KOPT-K1 (cell line): Measurements from ENCODE around the gene WHAMM.
A peak's percentile ranks its signal among the peaks of the same experiment; 100 is the strongest.
"Not testable (repeated sequence)": the region's sequence is repeated elsewhere in the genome, so short reads cannot be mapped to it uniquely, and the experiment has no call there.

Source experiments
- H3K27ac ChIP-seq: fragments of 200-600 bp; sonication (generic); 2 replicates; pipeline ENCODE4 v1.5.1; 2016; ENCODE audit warnings: antibody characterized with exemption, mild to moderate bottlenecking, low read depth, low read length; ENCODE audit not compliant: poor library complexity, severe bottlenecking
- H3K36me3 ChIP-seq: fragments of 200-600 bp; sonication (generic); 2 replicates; pipeline ENCODE4 v1.5.1; 2017; ENCODE audit warnings: antibody characterized with exemption, mild to moderate bottlenecking, low read length, moderate library complexity; ENCODE audit not compliant: insufficient read depth
- H3K9me3 ChIP-seq: fragments of 200-600 bp; sonication (generic); 2 replicates; pipeline ENCODE4 v1.5.1; 2017; ENCODE audit warnings: antibody characterized with exemption, low read length, mild to moderate bottlenecking; ENCODE audit not compliant: insufficient read depth, poor library complexity, severe bottlenecking

Gene WHAMM

GRCh38 chr15:82820128-82820527 lies 10.7 kb downstream of the WHAMM start:
- H3K27ac ChIP-seq = no peak overlapping the region
- H3K36me3 ChIP-seq = peaks cover 82% of the 10 kb centered on the region
- no peaks in the 10 kb centered on the region for H3K9me3 ChIP-seq

- peaks cover 82% of the 10 kb centered on the region for H3K36me3 ChIP-seq
Observed at GRCh38 chr15:82821396-82821795, 12.0 kb downstream of the WHAMM start.

GRCh38 chr15:82821851-82822250 lies 12.4 kb downstream of the WHAMM start:
- H3K36me3 ChIP-seq = peaks cover 82% of the 10 kb centered on the region
- H3K27ac ChIP-seq, H3K9me3 ChIP-seq: not testable (repeated sequence)

More at GRCh38 chr15:82821396-82821795, 12.0 kb downstream of the WHAMM start:
- H3K27ac ChIP-seq, H3K9me3 ChIP-seq: not testable (repeated sequence)

- peaks cover 83% of the 10 kb centered on the region for H3K36me3 ChIP-seq
- H3K9me3 ChIP-seq = no peaks in the 10 kb centered on the region
- no peak overlapping the region for H3K27ac ChIP-seq
Observed at GRCh38 chr15:82823049-82823448, 13.6 kb downstream of the WHAMM start.

GRCh38 chr15:82828075-82828474 lies 18.6 kb downstream of the WHAMM start:
- peaks cover 95% of the 10 kb centered on the region for H3K36me3 ChIP-seq
- H3K9me3 ChIP-seq = no peaks in the 10 kb centered on the region
- no peak overlapping the region for H3K27ac ChIP-seq

- no peaks in the 10 kb centered on the region for H3K9me3 ChIP-seq
- no peak overlapping the region for H3K27ac ChIP-seq
- H3K36me3 ChIP-seq = peaks cover 97% of the 10 kb centered on the region
Observed at GRCh38 chr15:82829234-82829633, 19.8 kb downstream of the WHAMM start.

- H3K27ac ChIP-seq = no peak overlapping the region
- H3K36me3 ChIP-seq = peaks cover 97% of the 10 kb centered on the region
- H3K9me3 ChIP-seq = no peaks in the 10 kb centered on the region
Observed at GRCh38 chr15:82830427-82831173, 21.2 kb downstream of the WHAMM start.

- peak overlapping the region; percentile 62 for H3K27ac ChIP-seq
- no peaks in the 10 kb centered on the region for H3K9me3 ChIP-seq
- peaks cover 97% of the 10 kb centered on the region for H3K36me3 ChIP-seq
Observed at GRCh38 chr15:82831894-82832600, 22.6 kb downstream of the WHAMM start.

GRCh38 chr15:82832601-82833361 lies 23.4 kb downstream of the WHAMM start:
- peaks cover 97% of the 10 kb centered on the region for H3K36me3 ChIP-seq
- H3K9me3 ChIP-seq = no peaks in the 10 kb centered on the region
- peak overlapping the region; percentile 62 for H3K27ac ChIP-seq

- Histone ChIP-seq H3K9me3 (no peaks in the 10 kb centered on the region), H3K27ac (peak overlapping the region; percentile 62), H3K36me3 (peaks cover 97% of the 10 kb centered on the region)
Observed at GRCh38 chr15:82833362-82833682, 23.9 kb downstream of the WHAMM start.

- Histone ChIP-seq H3K9me3 (no peaks in the 10 kb centered on the region), H3K36me3 (peaks cover 81% of the 10 kb centered on the region), H3K27ac (no peak overlapping the region)
Observed at GRCh38 chr15:82835391-82835917, 26.0 kb downstream of the WHAMM start.

GRCh38 chr15:82838096-82838735 lies 28.8 kb downstream of the WHAMM start:
- Histone ChIP-seq H3K36me3 (peaks cover 54% of the 10 kb centered on the region), H3K27ac (no peak overlapping the region), H3K9me3 (no peaks in the 10 kb centered on the region)

- Histone ChIP-seq H3K9me3 (no peaks in the 10 kb centered on the region), H3K36me3 (peaks cover 47% of the 10 kb centered on the region), H3K27ac (no peak overlapping the region)
Observed at GRCh38 chr15:82839136-82839535, 29.7 kb downstream of the WHAMM start.

- Histone ChIP-seq H3K9me3 (no peaks in the 10 kb centered on the region), H3K27ac (no peak overlapping the region), H3K36me3 (peaks cover 37% of the 10 kb centered on the region)
Observed at GRCh38 chr15:82840166-82840565, 30.7 kb downstream of the WHAMM start.

GRCh38 chr15:82843566-82843965 lies 34.1 kb downstream of the WHAMM start:
- H3K36me3 ChIP-seq = 0 out of 2 replicates have a peak, but pooled peaks cover 3% of the 10 kb centered on the region
- no peak overlapping the region for H3K27ac ChIP-seq
- no peaks in the 10 kb centered on the region for H3K9me3 ChIP-seq
